Measurements from ENCODE around the gene FBXW12. TPM values are rescaled to one million over a fixed set of nuclear protein-coding genes. Genes with fewer than 3 reads are reported as not detected.
A peak's percentile ranks its signal among the peaks of the same experiment; 100 is the strongest.
"Not testable (repeated sequence)": the region's sequence is repeated elsewhere in the genome, so short reads cannot be mapped to it uniquely, and the experiment has no call there.

Gene FBXW12
- total RNA-seq, 1 donor from 2014 or later, result 6.0 TPM

GRCh38 chr3:48372862-48373435 is 930 bp downstream of the FBXW12 start:
- no peak for DNase-seq (ENCODE audit: low spot score)

DNA sequence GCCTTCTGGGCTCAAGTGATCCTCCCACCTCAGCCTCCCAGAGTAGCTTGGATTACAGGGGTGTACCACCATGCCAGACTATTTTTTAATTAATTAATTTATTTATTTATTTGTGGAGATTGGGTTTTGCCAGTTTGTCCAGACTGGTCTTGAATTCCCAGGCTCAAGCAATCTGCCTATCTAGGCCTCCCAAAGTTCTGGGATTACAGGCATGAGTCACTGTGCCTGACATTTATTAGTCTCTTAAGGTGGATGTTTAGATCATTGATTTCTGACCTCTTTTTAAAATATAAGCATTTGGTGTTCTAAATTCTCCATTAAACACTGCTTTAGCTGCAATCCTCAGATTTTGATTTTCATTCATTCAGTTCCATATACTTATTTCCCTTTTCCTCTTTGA is 15.6 kb downstream of the FBXW12 start:
- DNase-seq (ENCODE audit: low spot score), result no peak

GRCh38 chr3:48388966-48389365 is 16.9 kb downstream of the FBXW12 start:
- no peak for DNase-seq (ENCODE audit: low spot score)

DNA sequence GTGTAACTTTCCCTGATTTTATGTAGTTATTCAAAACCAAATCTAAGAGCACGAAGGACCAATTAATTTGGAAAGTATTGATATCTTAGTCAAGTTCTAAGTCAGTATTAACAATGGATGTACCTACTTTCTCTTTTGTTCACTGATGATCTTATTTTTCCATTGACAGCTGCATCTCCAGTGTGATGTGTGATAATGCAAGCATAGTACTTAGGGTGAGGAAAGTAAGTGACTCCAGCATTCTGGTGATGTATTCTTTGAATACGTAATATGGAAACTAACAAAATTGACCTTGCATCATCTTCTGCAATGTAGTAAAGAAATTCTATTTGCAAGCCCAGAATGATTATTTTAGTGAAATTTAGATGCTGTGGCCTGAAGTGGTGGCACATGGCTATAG is 22.4 kb downstream of the FBXW12 start:
- DNase-seq (ENCODE audit: low spot score), result no peak

- no peak for DNase-seq (ENCODE audit: low spot score)
These were observed 23.7 kb downstream of the FBXW12 start for GRCh38 chr3:48395714-48396113.

- DNase-seq (ENCODE audit: low spot score), result no peak
These were observed 26.0 kb downstream of the FBXW12 start for GRCh38 chr3:48397767-48398681.

DNA sequence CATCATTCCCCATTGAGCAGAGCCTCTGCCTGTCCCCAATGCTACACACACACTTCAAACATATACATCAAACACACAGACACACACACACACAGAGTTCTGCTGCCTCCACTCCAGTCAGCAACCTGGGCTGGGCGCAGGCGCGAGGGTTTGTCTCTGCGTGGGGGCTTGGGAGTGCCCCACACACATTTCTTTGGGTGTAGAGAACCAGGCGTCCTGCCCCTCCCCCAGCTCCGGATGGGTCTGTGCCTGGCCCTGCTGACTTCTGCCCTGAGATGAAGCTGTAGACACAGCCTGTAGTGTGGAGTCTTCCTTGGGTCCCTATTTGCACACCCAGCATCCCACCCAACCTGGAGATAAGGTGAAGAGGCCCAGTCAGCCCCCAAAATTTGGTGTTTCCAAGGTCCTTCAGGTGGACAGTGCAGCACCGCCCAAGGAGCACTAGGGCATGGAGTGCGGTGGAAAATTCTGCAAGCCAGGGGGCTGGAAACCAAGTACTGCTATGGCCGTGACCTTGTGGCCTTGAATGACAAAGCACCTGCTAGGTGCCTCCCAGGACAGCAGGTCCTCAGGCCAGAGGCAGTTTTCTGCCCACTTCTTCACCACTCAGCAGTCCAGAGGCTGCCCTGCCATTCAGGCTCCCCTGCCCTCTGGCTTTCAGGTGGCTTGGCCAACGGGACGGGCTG is 26.8 kb downstream of the FBXW12 start:
- no peak for DNase-seq (ENCODE audit: low spot score)

- DNase-seq (ENCODE audit: low spot score), result no peak
These were observed 27.6 kb downstream of the FBXW12 start for GRCh38 chr3:48399387-48400172.

DNA sequence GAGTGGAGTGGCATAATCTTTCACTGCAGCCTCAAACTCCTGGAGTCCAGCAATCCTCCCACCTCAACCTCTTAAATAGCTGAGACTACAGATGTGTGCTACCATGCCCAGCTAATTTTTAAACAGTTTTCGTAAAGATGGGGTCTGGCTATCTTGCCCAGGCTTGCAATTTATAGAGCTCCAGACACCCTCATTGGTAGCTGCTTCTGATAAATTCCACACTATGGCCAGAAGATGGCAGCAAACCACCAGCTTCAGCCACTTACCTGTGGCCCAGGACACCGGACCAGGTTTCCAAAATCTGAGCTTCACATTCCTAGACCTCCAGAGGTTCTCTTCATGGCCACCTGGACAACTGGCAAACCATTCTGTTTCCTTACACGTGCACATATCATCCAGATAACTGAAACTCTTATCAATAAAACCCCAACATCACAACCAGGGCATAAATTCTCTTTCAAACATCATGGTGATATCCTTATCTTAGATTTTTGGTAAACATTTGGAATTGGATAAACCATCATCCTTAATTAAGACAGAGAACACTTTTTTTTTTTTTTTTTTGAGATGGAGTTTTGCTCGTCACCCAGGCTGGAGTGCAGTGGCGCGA is 28.9 kb downstream of the FBXW12 start:
- DNase-seq (ENCODE audit: low spot score), result peak; percentile 64

- DNase-seq (ENCODE audit: low spot score), result not testable (repeated sequence)
These were observed 29.4 kb downstream of the FBXW12 start for GRCh38 chr3:48401434-48401901.

DNA sequence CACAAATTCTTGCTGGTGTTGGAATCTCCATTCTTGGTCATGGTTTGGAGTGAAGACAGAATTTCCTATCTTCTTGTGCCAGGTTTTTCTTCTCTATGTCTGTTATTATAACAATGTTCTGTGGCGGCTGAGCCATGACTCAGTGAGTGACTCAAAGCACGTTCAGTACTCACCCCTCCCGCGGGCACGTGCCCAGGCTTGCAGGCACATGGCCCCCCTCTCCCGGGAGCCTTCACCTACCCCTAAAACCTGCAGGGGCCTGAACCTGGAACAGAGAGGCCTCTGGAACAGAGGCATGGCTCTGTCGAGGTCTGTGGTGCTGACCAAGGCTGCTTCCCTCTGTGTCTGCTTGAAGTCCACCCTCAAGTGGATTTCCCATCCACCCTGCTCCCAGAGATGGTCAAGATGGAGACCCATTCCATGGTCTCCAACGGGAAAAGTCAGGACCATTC is 30.3 kb downstream of the FBXW12 start:
- peak; percentile 58 for DNase-seq (ENCODE audit: low spot score)

GRCh38 chr3:48402907-48403306 is 30.9 kb downstream of the FBXW12 start:
- DNase-seq (ENCODE audit: low spot score), result no peak

GRCh38 chr3:48403533-48404439 is 31.8 kb downstream of the FBXW12 start:
- no peak for DNase-seq (ENCODE audit: low spot score)

DNA sequence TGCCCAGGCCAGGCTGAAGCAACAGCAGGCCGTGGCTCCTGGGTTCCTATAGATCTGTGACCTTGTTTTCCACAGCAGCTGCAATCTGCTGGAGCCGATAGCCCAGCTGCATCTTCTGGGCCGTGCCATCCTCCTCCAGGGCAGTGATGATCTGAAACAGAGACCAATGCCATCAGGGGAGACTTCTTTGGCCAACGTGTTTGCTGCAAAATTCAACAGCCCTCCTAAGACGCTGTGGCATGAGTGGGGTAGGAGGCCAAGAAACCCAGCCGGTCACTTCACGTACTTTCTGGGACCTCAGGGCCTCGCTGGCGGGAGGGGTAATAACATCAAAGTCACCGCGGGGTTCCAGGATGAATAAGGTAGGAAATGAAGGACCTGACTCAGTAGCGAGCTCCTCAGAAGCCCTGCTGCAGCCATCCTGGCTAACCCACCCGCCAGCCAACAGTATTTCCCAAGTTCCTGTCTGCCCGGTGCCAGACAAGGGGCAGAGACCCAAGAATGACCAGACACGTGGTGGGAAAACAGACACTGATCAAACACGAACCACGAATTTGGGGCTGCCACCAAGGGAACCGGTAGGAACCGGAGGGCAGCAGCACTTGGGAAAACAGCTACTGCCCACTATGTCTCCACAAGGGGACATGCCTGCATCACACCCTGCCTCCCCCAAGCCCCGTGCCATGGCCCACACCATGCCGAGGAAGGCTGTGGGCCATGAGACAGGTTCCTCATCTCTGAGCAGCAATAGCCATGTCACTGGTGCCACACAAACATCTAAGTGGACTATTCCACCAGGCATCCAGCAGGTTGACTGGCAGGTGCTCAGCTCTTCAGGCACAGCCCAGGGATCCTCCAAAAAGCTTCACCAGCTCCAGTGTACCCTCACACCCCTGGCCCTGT is 32.7 kb downstream of the FBXW12 start:
- no peak for DNase-seq (ENCODE audit: low spot score)

- no peak for DNase-seq (ENCODE audit: low spot score)
These were observed 33.4 kb downstream of the FBXW12 start for GRCh38 chr3:48405343-48405881.

- no peak for DNase-seq (ENCODE audit: low spot score)
These were observed 34.0 kb downstream of the FBXW12 start for GRCh38 chr3:48405971-48406370.

DNA sequence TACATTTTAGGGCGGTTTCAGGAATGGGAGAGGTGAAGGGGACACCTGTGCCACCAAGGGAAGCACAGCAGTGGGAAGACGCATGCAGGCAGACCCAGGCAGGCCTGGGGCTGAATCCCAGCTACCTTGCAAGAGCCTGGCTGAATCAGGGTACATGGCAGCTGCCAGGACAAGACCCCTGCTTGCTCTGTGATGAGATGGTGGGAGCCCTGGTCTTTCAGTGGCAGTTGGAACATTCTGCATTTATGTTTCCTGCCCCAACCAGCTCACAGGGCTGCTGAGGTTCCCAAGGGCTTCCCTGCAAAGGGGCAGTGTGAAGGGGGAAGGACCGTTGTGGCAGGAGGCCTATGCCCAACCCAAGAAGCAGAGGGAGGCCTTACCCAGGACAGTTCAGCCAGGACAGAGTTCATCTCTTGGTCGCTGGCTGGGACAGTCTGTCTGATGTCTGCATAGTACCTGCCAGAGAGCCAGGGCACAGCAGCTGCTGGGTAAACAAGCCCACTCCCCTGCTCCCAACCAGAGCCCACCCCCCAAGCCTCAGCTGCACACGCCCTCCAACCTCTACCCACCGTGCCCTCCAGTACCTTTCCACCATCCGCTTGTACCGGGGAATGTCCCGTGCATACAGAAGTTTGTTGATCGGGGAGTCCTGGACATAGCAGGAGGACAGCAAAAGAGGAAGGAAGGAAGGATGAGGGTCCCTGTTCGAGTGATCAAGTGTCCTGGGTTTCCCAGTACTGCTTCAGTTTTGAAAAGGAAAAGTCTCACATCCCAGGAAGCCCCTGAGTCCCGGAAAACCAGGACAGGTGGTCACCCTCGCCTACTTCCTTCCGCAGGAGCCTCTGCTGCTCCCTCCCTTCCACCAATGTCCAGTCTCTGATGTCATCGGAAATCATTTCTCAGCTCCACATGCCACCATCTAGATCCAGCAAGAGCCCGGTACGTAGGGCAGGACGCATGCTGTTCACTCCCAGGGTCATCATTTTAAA is 34.7 kb downstream of the FBXW12 start:
- no peak for DNase-seq (ENCODE audit: low spot score)

Data from umbilical cord (tissue), 2 donors.